Measurements from ENCODE around the gene DMXL1.
"Not testable (repeated sequence)": the region's sequence is repeated elsewhere in the genome, so short reads cannot be mapped to it uniquely, and the experiment has no call there.

DMXL1 gene

DNA sequence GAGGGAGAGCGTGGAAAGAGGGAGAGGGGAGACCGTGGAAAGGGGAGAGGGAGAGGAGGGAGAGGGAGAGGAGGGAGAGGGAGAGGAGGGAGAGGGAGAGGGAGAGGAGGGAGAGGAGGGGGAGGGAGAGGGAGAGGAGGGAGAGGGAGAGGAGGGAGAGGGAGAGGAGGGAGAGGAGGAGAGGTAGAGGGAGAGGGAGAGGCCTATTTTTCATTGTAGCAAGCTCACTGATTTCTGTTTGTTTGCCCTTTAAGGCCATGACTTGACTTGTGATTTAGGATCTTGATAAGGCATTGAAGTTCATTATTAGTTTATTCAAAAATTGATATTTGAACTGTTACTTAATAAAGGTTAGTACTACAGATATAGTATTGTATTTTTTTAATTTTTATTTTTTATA lies 52.4 kb downstream of the DMXL1 start:
- DNase-seq: no peak

DNA sequence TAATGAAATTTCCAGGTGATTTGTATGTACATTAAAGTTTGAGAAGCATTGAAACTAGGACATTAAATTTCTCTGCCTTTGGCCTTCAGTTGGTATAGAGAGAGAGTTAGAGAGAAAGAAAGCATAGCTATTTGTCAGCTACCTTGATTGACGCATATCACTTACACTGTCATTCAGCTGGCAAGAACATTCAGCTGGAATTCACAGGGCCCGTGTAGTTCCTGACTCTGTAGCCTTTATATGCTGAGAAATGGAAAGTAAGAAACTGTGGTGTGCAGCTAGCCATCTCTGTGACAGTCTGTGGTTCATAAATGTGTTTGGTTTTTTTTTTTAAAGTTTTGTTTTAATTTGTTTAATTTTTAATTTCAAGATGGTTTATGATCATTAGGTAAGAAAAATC lies 58.9 kb downstream of the DMXL1 start:
- no peak for DNase-seq

DNA sequence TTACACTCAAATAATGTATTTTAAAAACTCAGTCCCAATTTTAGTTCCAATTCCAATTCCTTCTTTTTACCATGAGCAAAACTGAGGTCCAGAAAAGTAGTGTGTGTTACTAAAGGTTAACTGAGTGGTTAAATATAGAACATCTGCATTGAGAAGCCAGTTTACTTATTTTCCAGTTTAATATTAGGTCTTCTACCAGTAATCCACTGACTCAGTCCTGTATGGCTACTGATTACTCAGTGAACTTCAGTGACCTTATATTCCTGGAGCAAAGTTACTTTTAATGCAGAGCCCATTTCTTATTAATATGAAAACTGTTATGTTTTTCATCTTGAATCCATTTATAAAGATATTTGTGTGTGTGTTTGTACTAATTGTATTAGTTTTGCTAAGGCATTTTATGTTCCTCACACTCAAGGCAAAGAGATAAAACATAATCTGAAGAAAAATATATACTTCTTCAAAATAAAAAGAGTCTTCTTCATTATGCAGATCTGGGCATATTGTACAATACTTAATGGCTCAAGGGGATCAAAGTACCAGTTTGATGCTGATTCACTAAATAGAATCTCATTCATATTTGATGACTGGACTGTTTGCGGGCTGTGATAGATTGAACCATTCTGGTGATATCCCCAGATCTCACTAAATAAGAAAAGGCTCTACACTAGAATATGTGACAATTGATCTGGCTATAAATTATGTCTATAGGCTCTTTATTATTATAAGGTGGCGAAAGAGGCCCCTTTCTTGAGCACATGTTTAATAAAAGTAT lies 60.8 kb downstream of the DMXL1 start:
- no peak for DNase-seq

DNA sequence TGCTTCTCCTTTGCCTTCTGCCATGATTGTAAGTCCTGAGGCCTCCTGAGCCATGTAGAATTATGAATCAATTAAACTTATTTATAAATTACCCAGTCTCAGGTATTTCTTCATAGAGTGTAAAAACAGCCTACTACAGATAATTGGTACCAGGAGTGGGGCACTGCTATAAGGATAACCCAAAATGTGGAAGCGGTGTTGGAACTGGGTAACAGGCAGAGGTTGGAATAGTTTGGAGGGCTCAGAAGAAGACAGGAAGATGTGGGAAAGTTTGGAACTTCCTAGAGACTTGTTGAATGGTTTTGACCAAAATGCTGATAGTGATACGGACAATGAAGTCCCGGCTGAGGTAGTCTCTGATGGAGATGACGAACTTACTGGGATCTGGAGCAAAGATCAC lies 64.9 kb downstream of the DMXL1 start:
- not testable (repeated sequence) for DNase-seq

DNA sequence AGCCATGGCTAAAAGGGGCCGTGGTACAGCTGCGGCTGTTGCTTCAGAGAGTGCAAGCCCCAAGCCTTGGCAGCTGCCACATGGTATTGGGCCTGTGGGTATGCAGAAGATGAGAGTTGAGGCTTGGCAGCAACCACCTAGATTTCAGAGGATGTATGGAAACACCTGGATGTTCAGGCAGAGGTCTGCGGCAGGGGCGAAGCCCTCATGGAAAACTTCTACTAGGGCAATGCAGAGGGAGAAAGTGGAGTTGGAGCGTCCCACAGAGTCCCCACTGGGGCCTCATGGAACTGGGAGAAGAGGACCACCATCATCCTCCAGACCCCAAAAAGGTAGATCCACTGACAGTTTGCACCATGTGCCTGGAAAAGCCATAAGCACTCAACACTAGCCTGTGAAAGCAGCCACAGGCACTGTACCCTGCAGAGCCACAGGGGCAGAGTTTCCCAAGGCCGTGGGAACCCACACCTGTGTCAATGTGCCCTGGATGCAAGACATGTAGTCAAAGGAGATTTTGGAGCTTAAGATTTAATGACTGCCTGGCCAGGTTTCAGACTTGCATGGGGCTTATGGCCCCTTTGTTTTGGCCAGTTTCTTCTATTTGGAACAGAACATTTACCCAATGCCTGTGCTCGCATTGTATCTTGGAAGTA lies 65.9 kb downstream of the DMXL1 start:
- DNase-seq: no peak

DNA sequence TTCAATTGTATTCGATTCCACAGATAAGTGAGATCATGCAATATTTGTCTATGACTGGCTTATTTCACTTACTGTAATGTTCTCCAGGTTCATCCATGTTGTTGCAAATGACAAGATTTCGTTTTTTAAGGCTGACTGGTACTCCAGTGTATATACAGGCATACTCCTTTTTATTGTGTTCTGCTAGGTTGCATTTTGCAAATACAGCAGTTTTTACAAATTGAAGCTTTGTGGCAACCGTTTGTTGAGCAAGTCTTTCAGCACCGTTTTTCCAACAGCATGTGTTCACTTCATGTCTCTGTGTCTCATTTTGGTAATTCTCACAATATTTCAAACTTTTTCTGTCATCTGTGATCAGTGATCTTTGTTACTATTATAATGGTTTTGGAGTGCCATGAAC lies 82.7 kb downstream of the DMXL1 start:
- no peak for DNase-seq

DNA sequence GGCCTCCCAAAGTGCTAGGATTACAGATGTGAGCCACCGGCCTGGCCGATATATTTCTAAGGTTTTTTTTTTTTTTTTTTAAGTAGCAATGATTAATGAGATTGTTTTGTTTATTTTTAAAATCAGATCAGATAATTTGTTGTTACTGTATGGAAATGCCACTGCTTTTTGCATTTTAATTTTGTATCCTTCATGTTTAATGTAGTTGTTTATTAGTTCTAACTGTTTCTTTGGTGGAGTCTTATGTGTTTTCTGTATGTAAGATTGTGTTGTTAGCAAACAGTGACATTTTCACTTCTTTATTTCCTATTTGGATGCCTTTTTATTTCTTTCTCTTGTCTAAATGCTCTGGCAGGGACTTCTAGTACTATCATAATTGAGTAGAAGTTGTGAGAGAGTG lies 87.3 kb downstream of the DMXL1 start:
- no peak for DNase-seq

DNA sequence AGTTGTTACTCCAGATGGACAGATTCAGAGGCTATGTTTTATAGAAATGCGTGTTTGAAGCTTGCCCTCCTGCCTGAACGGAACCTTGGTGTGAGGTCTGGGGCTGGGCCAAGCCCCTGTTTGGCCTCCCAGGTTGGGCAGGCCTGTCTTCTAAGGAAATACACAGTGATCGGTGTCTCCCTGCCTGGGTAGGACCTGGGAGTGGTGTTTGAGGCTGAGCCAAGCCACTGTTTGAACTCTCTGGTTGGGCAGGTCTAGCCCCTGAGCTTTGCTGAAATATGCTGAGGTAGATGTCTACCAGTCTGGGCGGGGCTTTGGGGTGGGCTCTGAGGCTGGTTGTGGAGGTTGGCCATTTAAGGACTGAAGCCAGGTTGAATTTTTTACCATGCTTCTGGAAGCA lies 90.5 kb downstream of the DMXL1 start:
- no peak for DNase-seq

DNA sequence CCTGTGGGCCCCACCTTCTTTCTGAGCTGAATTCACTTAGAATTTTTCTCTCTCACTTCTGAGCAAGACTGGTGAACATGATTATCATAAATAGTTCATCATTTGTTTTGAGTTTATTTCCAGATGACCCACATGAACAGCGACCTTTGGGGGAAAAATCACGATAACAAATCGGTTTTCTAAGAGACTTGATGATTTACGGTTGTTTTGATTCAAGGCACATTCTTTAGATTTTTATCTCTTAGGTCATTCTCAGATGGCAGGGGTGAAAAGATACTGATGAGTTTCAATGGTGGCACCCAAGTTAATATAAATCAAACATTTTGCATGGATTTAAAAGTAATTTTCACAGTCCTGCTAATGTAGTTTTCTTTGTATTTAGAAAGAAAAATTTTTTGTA lies 95.1 kb downstream of the DMXL1 start:
- peak; percentile 11 for DNase-seq

DNA sequence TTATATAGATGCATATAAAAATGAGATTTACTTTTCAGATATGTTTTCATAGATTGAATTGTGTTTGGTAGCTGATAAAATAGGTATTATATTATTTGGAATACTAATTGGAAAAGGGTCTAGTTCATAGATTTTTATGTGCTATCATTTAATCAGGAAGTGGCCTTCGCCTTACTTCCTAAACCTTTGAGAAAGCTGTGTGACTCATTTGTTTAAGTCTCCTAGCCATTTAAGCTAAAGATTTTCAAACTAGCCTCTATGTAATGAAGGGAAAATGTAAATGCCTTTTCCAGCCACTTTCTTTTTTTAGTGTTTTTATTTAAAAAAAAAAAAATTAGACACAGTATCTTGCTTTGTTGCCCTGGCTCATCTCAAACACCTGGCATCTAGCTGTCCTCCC lies 97.5 kb downstream of the DMXL1 start:
- DNase-seq: peak; percentile 2

DNA sequence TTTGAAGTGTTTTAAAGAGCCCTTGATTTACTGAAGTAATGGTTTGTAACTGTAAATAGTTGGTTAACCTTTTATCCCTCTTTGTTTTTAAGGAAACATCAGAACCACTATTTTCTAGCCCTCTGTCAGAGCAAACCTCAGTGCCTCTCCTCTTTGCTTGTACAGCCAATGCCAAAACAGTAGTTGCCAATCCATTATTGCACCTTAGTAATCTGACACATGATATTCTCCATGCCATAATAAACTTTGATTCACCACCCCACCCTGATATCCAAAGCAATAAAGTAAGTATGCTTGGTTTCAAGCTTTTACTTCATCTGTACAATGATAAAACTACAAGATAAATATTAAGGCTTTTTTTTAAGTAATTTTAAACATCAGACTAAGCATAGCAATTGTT lies 100.8 kb downstream of the DMXL1 start:
- DNase-seq: no peak

DNA sequence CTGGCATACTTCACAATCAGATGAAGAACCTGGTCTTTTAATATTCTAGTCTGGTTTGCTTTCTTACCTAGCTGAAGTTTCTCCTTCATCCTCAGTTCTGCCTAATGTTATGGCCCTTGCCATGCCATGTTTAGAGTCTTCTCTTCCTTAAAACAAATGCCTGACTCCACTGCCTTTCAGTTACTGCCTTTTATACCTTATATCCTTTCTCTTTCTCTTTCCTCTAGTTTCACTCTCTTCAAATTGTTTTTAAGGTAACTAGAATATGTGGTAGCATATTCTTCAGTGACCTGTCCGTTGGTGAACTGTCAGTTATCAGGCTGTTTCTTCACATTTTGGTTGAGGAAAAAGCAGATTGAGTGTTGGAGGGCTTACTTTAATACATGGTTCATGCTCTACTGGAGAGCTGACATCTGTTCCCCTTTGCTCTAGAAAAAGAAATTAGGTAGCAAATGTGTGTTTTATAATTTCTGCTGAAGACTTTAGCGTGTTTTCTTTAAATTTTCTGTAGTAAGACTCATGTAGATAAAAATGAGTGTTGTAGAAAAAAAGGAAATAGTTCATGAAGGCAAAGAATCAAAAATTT lies 103.8 kb downstream of the DMXL1 start:
- DNase-seq: no peak

DNA sequence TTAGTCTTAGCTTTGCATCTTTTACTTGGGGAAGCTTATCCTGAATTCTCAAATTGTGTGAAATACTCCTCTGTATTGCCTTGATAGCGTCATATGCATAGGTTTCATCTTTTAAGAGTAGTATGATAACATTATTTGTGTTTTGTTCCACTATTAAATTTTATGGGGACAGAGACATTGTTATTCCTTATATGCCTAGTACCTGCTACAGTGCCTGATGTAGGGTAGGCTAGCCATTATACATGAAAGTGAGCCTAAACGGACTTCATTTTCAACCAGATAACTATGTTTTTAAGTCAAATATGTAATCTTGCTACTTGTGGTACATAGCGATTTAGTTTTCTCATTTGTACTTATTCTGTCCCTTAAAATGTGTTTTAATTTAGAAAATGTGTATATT lies 105.9 kb downstream of the DMXL1 start:
- no peak for DNase-seq

DNA sequence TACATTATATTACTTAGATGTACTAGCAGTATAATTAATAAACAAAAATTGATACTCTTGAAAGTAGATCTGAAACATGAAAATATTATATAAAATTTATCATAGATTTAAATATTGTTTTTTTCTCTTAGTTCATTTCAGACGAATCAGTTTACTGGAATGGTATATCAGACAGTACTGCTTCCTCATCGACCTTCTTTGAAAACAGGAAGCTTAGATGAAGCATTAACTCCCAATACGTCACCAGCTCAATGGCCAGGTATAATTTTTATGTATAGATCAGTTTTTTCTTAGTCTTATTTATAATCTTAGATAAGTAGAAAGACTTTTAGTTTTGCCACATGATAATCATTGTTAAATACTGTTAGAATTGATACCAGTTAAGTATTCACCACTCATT lies 106.3 kb downstream of the DMXL1 start:
- DNase-seq: no peak

DNA sequence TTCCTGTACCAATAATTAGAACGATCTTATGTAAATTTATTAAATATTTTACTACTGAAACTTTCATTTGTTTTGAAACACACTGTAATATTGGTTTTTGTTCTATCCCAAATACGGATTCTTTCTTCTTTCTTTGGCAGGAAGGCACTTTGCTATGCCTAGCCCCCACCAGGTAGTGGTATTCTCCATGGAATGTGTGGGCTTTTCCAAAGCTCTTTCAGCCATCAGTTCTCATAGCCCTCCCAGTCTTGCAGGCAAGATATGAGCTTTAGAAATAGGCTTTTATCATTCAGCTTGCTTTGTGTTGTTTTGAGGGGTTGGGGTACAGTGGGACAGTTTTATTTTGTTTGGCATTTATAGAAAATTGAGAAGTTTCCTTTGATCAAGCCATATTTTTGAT lies 107.5 kb downstream of the DMXL1 start:
- DNase-seq: no peak

DNA sequence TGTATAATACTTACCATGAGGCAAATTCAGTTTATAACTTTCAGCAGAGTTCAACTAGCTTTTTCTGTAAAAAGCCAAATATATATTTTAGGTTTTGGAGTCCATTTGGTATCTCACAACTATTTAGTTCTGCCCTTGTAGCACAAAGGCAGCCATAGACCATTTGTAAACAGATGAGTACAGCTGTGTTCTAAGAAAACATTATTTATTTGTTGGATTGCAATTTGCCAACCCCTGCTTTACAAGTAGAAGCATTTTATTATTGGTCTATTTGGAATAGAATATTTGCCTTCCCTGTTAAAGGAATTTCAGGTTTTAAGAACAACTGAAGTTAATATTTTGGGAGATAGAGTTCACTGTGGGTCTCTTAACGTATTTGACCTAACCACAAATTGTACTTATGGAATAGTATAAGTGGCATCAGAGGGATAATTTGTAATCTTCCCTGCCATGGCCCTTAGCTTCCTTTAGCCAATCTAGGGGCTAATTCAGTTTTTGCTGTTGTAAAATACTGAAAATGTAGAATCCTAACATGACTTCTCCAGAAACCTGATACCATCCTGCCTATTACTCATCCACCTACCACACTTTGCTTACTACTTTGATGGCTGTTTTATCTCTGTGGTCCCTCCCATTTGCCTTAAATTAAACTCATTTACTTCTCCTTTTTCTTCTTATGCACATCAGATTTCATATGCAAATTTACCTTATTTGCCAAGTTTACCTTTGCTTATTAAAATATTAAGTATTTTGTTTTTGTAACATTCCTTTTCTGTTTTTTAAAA lies 109.2 kb downstream of the DMXL1 start:
- peak; percentile 3 for DNase-seq

DNA sequence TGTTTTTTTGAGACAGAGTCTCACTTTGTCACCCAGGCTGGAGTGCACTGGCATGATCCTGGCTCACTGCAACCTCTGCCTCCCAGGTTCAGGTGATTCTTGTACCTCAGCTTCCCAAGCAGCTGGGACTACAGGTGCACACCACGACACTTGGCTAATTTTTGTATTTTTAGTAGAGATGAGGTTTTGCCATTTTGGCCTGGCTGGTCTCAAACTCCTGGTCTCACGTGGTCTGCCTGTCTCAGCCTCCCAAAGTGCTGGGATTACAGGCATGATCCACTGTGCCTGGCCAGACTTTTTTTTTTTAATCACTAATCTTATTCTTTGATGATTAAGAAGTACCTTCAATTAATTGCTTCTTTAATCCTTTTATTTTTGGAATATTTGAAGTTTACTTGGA lies 114.6 kb downstream of the DMXL1 start:
- DNase-seq: not testable (repeated sequence)

DNA sequence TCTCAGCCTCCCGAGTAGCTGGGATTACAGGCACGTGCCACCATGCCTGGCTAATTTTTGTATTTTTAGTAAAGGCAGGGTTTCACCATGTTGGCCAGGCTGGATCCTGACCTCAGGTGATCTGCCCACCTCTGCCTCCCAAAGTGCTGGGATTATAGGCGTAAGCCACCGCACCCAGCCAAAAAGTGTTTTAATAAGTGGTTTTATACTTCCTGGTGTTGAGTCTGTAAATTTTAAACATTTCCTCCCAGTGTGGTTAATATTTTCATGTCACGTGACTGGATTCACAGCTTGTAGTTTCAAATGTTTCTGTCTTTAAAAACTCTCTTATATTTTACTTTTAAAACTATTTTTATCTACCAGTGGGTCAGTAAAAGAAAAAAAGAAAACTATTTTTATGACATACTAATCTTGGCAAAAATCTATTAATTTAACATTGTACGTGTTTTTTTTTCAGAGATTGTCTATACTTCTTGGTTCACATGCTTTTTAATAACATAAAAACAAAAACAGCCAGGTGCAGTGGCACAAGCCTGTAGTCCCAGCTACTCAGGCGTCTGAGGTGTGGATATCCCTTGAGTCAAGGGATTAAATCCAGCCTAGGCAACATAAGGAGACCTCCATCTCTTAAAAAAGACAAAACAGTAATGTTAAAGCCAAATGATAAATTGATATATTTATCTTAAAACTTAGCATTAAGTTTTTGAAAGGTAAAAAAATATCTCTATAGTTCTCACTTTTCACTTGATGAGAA lies 117.1 kb downstream of the DMXL1 start:
- DNase-seq: no peak

DNA sequence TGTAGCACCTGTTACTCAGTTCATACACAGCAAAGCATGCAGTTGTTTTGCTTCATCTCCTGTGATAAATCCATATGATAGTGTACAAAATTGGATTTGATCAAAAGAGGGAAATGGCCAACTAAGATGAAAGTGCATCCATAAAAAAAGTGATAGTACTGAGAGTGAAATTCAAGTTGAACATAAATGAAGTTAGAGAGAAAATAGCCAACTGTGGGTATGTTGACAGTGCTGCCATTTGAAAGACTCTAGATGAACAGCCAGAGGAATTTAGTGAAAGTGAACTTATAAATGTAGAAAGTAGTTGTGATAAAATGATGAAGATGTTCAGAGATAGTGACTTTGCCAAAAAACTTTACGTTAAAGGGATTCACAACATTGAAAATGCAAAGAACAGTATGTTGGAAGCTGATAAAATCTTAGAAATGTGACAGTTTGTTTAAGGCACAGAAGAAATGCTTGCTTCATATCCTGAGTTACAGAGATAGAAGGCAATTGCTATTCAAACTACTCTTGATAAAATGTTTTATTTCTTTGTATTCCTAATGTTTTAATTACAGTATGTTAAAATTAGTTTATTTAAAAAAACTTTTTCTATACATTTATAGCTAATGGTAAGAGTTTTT lies 119.7 kb downstream of the DMXL1 start:
- no peak for DNase-seq

DNA sequence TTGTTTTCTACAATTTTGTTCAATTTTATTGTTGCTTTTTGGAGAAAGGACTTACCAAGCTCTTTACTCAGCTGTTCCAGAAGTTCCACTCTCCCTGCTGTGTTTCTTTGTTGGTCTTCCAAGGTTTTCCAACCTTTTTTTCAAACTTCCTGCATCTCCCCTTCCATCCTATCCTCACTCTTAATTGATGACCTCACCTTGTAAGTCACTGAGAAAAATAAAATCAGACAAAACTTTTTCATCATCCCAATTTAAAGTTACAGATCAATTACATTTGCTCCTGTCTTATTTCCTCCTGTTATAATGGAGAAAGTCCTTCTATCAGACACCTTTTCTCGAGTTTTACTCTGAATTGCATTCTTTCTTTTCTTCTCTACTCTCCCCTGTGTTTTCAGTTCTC lies 121.1 kb downstream of the DMXL1 start:
- DNase-seq: no peak

DNA sequence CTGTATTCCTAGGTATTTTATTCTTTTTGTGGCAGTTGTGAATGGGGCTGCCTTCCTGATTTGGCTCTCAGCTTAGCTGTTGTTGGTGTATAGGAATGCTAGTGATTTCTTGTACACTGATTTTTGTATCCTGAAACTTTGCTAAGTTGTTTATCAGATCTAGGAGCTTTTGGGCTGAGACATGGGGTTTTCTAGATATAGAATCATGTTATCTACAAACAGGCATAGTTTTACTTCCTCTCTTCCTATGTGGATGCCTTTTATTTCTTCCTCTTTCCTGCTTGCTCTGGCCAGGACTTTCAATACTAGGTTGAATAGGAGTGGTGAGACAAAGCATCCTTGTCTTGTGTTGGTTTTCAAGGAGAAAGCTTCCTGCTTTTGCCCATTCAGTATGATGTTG lies 129.9 kb downstream of the DMXL1 start:
- no peak for DNase-seq

DNA sequence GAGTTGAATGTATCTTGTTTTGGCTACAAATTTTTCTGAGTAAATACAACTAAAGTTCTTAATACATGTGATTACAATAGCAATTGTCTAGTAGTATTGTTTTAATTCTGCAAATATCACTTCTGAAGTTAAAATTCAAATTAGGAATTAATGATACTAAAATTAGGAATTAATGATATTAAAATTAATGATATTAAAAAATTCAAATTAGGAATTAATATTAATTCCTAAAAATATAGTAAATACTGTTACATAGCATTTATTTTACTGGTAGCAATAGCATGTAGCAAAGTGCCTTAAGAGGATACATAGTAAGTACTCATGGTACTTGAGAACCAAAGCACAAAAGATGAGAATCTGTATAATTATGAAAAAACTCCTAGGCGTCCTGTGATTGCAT lies 136.2 kb downstream of the DMXL1 start:
- no peak for DNase-seq

Measured in fibroblast of skin of back (primary cell).